MM.1S (cell line): ENCODE measurements around the gene RAB42.
"Not testable (repeated sequence)": the region's sequence is repeated elsewhere in the genome, so short reads cannot be mapped to it uniquely, and the experiment has no call there.

ENCODE experiments used
- DNase-seq: peaks from one replicate; pipeline ENCODE4 v3.0.0-alpha.2; 2015
- H2AFZ ChIP-seq: fragments of 300-600 bp; sonication (generic); 2 replicates; pipeline ENCODE4 v1.6.0; 2016; ENCODE audit warnings: antibody characterized with exemption, low read length
- H3F3A ChIP-seq: fragments of 300-600 bp; sonication (generic); 2 replicates; pipeline ENCODE4 v1.6.1; 2016; ENCODE audit warnings: mild to moderate bottlenecking, antibody characterized with exemption, low read length, moderate library complexity, mixed read lengths; ENCODE audit not compliant: insufficient read depth
- H3K27ac ChIP-seq: fragments of 300-600 bp; sonication (generic); 2 replicates; pipeline ENCODE4 v1.5.1; 2016; ENCODE audit warnings: mild to moderate bottlenecking, low read length
- H3K27me3 ChIP-seq: fragments of 300-600 bp; sonication (generic); replicated peaks from 2 replicates; pipeline ENCODE4 v1.6.0; 2016; ENCODE audit warnings: low read length; ENCODE audit not compliant: insufficient read depth
- H3K36me3 ChIP-seq: fragments of 300-600 bp; sonication (generic); replicated peaks from 2 replicates; pipeline ENCODE4 v1.6.1; 2016; ENCODE audit warnings: mild to moderate bottlenecking, low read length, mixed read lengths; ENCODE audit not compliant: insufficient read depth
- H3K4me1 ChIP-seq: fragments of 300-600 bp; sonication (generic); 2 replicates; pipeline ENCODE4 v1.6.1; 2016; ENCODE audit warnings: low read length, mixed read lengths
- H3K4me2 ChIP-seq: fragments of 300-600 bp; sonication (generic); 2 replicates; pipeline ENCODE4 v1.6.0; 2016; ENCODE audit warnings: low read depth, low read length
- H3K4me3 ChIP-seq: fragments of 300-600 bp; sonication (generic); 2 replicates; pipeline ENCODE4 v1.5.1; 2016; ENCODE audit warnings: low read length, mixed read lengths
- H3K79me2 ChIP-seq: fragments of 300-600 bp; sonication (generic); 2 replicates; pipeline ENCODE4 v1.6.1; 2016; ENCODE audit warnings: mixed run types, low read length, mixed read lengths
- H3K9ac ChIP-seq: fragments of 300-600 bp; sonication (generic); 2 replicates; pipeline ENCODE4 v1.6.1; 2016; ENCODE audit warnings: low read length, mixed read lengths
- H3K9me2 ChIP-seq: fragments of 300-600 bp; sonication (generic); replicated peaks from 2 replicates; pipeline ENCODE4 v1.6.1; 2016; ENCODE audit warnings: mild to moderate bottlenecking, low read length, mixed read lengths; ENCODE audit not compliant: insufficient read depth
- H3K9me3 ChIP-seq: fragments of 300-600 bp; sonication (generic); replicated peaks from 2 replicates; pipeline ENCODE4 v1.6.1; 2016; ENCODE audit warnings: mild to moderate bottlenecking, low read length, mixed read lengths; ENCODE audit not compliant: insufficient read depth
- H4K20me1 ChIP-seq: fragments of 300-600 bp; sonication (generic); 2 replicates; pipeline ENCODE4 v1.6.1; 2016; ENCODE audit warnings: mild to moderate bottlenecking, low read length, moderate library complexity, mixed read lengths; ENCODE audit not compliant: insufficient read depth
- CTCF ChIP-seq: fragments of 300-600 bp; sonication (generic); IDR thresholded peaks from 2 replicates; pipeline ENCODE4 v1.5.1; 2016; ENCODE audit warnings: antibody characterized with exemption, low read length, mixed read lengths
- EZH2 ChIP-seq: fragments of 300-600 bp; sonication (generic); optimal IDR thresholded peaks from 2 replicates; pipeline ENCODE3; 2017; ENCODE audit warnings: low read depth, mild to moderate bottlenecking, antibody characterized with exemption, low read length, mixed read lengths
- EZH2phosphoT487 ChIP-seq: fragments of 300-600 bp; sonication (generic); IDR thresholded peaks from 2 replicates; pipeline ENCODE4 v1.6.1; 2018; ENCODE audit warnings: antibody characterized with exemption, low read length

Gene RAB42

GRCh38 chr1:28571911-28572310, 20.2 kb upstream of the RAB42 start:
- Histone ChIP-seq H3K36me3 (0 out of 2 replicates have a peak, but pooled peaks cover 7% of the 10 kb centered on the region), H3K9me3 (no peaks in the 10 kb centered on the region), H3F3A (peaks cover 15% of the 10 kb centered on the region), H3K4me1 (peaks cover 2% of the 10 kb centered on the region), H3K9me2 (no peaks in the 10 kb centered on the region), H3K4me3 (no peak overlapping the region), H3K27ac (no peak overlapping the region), H3K9ac (no peak overlapping the region), H3K27me3 (no peaks in the 10 kb centered on the region), H3K4me2 (no peak overlapping the region), H4K20me1 (no peaks in the 10 kb centered on the region), H3K79me2 (peaks cover 10% of the 10 kb centered on the region; the same call in 1 of the 2 replicates), H2AFZ (no peak overlapping the region)
- no peak for TF ChIP-seq EZH2phosphoT487
- no peak for TF ChIP-seq CTCF
- TF ChIP-seq EZH2 = no peak
- no peak for DNase-seq

GRCh38 chr1:28572891-28573290, 19.2 kb upstream of the RAB42 start:
- H3K9me2 ChIP-seq, H3K27me3 ChIP-seq, DNase-seq, H2AFZ ChIP-seq, H4K20me1 ChIP-seq, H3K36me3 ChIP-seq, H3K9me3 ChIP-seq, H3K27ac ChIP-seq, H3K79me2 ChIP-seq, H3K4me3 ChIP-seq, H3K4me2 ChIP-seq, H3K9ac ChIP-seq: not testable (repeated sequence)
- Histone ChIP-seq H3K4me1 (peaks cover 12% of the 10 kb centered on the region), H3F3A (peaks cover 25% of the 10 kb centered on the region)

GRCh38 chr1:28573564-28573963, 18.5 kb upstream of the RAB42 start:
- H3K36me3 ChIP-seq = no peaks in the 10 kb centered on the region
- no peak overlapping the region for H3K27ac ChIP-seq
- no peak for DNase-seq

More at GRCh38 chr1:28573564-28573963, 18.5 kb upstream of the RAB42 start:
- Histone ChIP-seq H3K9ac (no peak overlapping the region), H3K9me2 (no peaks in the 10 kb centered on the region), H3K4me3 (no peak overlapping the region), H3K4me2 (no peak overlapping the region), H3K9me3 (no peaks in the 10 kb centered on the region), H3K4me1 (peaks cover 18% of the 10 kb centered on the region), H3K27me3 (no peaks in the 10 kb centered on the region), H3K79me2 (peaks cover 11% of the 10 kb centered on the region), H2AFZ (no peak overlapping the region), H4K20me1 (peaks cover 13% of the 10 kb centered on the region), H3F3A (peaks cover 32% of the 10 kb centered on the region)
- TF ChIP-seq CTCF = no peak
- no peak for TF ChIP-seq EZH2
- TF ChIP-seq EZH2phosphoT487 = no peak
